ENCODE results near the gene SHLD2. TPM values are rescaled to one million over a fixed set of nuclear protein-coding genes. Genes with fewer than 3 reads are reported as not detected.
"Not testable (repeated sequence)": the region's sequence is repeated elsewhere in the genome, so short reads cannot be mapped to it uniquely, and the experiment has no call there.

Gene SHLD2
- total RNA-seq, 1 experiment from 2014 or later, result 45.2 TPM

DNA sequence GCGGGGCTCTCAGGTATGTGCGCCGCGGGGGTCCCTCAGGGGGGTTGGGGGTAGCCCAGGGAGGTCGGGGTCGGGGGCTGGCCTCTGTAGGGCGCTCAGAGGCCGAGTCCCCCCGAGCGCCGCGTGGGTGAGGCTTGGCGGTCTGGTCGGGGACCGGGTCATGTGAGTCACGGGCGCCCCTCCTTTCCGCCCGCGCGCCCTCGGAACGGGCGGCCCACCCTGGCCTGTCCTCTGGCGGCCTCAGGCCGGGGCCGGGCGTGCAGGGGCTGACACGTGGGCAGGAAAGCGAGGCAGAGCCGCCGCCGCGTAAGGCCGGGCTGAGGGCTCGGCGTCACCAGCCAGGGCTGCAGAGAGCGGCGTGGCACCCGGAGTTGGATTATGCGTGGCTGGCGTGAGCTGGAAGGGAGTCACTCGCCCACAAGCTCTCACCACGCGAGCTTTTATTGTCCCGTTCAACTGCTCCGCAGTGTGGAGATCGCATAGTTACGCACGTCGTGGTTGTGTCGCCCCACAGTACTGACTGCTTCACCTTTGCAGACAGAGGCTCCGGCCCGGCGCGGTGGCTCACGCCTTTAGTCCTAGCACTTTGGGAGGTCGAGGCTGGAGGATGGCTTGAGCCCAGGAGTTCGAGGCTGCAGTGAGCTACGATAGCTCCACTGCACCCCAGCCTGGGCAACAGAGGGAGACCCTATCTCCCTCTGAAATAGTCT lies 385 bp downstream of the SHLD2 start:
- H3K4me3 ChIP-seq (ENCODE audit: low read depth in 2 of 2, low read length in 2 of 2), result peak overlapping the region; percentile 68 to 69
- peaks cover 25% of the 10 kb centered on the region for H3K4me1 ChIP-seq (ENCODE audit: control insufficient read depth, insufficient read depth, low read length)
- no peaks in the 10 kb centered on the region for H3K27me3 ChIP-seq (ENCODE audit: control insufficient read depth, insufficient read depth, low read length)
- intact Hi-C loops (cut with micrococcal nuclease; ENCODE audit: unreplicated experiment), result no loop called here
- ATAC-seq (peak; percentile 79), DNase-seq (ENCODE audit: low read depth, low spot score) (no peak)
- no peaks in the 10 kb centered on the region for H3K36me3 ChIP-seq (ENCODE audit: control insufficient read depth, insufficient read depth, low read length)
- BruUV-seq (replicated peaks), result no TSS peak
- H3K9me3 ChIP-seq (ENCODE audit: control insufficient read depth, insufficient read depth, low read depth, low read length), result no peaks in the 10 kb centered on the region
- peak overlapping the region; percentile 90 for H3K27ac ChIP-seq (ENCODE audit: low read length)
- ChIA-PET CTCF (no interaction called here), POLR2A (no interaction called here)
- TF ChIP-seq SIN3A (IDR thresholded peaks at IDR 0.05; ENCODE audit: borderline replicate concordance, insufficient read depth, low read depth, low read length) (peak; percentile 86; the same call in 1 of the 2 replicates), TCF7L2 (IDR thresholded peaks at IDR 0.05; ENCODE audit: low read depth, low read length) (no peak), POLR2AphosphoS5 (IDR thresholded peaks at IDR 0.05; ENCODE audit: low read depth, low read length) (peak; percentile 53)
- TF ChIP-seq, protein P1, sequence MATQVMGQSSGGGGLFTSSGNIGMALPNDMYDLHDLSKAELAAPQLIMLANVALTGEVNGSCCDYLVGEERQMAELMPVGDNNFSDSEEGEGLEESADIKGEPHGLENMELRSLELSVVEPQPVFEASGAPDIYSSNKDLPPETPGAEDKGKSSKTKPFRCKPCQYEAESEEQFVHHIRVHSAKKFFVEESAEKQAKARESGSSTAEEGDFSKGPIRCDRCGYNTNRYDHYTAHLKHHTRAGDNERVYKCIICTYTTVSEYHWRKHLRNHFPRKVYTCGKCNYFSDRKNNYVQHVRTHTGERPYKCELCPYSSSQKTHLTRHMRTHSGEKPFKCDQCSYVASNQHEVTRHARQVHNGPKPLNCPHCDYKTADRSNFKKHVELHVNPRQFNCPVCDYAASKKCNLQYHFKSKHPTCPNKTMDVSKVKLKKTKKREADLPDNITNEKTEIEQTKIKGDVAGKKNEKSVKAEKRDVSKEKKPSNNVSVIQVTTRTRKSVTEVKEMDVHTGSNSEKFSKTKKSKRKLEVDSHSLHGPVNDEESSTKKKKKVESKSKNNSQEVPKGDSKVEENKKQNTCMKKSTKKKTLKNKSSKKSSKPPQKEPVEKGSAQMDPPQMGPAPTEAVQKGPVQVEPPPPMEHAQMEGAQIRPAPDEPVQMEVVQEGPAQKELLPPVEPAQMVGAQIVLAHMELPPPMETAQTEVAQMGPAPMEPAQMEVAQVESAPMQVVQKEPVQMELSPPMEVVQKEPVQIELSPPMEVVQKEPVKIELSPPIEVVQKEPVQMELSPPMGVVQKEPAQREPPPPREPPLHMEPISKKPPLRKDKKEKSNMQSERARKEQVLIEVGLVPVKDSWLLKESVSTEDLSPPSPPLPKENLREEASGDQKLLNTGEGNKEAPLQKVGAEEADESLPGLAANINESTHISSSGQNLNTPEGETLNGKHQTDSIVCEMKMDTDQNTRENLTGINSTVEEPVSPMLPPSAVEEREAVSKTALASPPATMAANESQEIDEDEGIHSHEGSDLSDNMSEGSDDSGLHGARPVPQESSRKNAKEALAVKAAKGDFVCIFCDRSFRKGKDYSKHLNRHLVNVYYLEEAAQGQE (IDR thresholded peaks at IDR 0.05; ENCODE audit: insufficient read depth in 1 of 2, low read depth in 2 of 2, low read length in 1 of 2), result no peak
- TF ChIP-seq, protein P2, sequence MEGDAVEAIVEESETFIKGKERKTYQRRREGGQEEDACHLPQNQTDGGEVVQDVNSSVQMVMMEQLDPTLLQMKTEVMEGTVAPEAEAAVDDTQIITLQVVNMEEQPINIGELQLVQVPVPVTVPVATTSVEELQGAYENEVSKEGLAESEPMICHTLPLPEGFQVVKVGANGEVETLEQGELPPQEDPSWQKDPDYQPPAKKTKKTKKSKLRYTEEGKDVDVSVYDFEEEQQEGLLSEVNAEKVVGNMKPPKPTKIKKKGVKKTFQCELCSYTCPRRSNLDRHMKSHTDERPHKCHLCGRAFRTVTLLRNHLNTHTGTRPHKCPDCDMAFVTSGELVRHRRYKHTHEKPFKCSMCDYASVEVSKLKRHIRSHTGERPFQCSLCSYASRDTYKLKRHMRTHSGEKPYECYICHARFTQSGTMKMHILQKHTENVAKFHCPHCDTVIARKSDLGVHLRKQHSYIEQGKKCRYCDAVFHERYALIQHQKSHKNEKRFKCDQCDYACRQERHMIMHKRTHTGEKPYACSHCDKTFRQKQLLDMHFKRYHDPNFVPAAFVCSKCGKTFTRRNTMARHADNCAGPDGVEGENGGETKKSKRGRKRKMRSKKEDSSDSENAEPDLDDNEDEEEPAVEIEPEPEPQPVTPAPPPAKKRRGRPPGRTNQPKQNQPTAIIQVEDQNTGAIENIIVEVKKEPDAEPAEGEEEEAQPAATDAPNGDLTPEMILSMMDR (IDR thresholded peaks at IDR 0.05), result no peak
- in situ Hi-C loops (cut with HindIII; ENCODE audit: low pct_unique_long_range_greater_than_20kb, low sequenced_read_pairs), result no loop called here

DNA sequence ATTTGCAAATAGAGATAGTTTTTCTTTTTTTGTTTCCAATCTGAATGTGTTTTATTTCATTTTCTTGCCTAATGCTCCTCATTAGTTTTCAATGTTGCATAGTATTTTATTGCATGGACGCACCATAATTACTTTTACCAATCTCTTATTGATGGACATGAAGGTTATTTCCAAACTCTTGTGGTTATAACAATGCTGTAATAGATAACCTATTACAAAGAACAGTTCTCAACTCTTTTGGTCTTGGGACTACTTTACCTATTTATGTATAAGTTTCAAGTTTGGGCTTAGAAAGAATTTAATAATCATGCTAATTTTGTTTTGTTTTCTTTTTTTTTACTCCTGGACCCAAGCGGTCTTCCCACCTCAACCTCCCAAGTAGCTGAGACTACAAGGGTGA lies 7.0 kb downstream of the SHLD2 start:
- Histone ChIP-seq H3K27me3 (ENCODE audit: control insufficient read depth, insufficient read depth, low read length) (no peaks in the 10 kb centered on the region), H3K27ac (ENCODE audit: low read length) (no peak overlapping the region), H3K9me3 (ENCODE audit: control insufficient read depth, insufficient read depth, low read depth, low read length) (no peaks in the 10 kb centered on the region), H3K4me3 (ENCODE audit: low read depth in 2 of 2, low read length in 2 of 2) (no peak overlapping the region), H3K36me3 (ENCODE audit: control insufficient read depth, insufficient read depth, low read length) (peaks cover 5% of the 10 kb centered on the region; the same call in 1 of the 2 replicates), H3K4me1 (ENCODE audit: control insufficient read depth, insufficient read depth, low read length) (no peaks in the 10 kb centered on the region)
- no peak for ATAC-seq
- no TSS peak for BruUV-seq (replicated peaks)
- intact Hi-C loops (cut with micrococcal nuclease; ENCODE audit: unreplicated experiment) (no loop called here), in situ Hi-C loops (cut with HindIII; ENCODE audit: low pct_unique_long_range_greater_than_20kb, low sequenced_read_pairs) (no loop called here)
- POLR2A ChIA-PET, result no interaction called here
- no peak for DNase-seq (ENCODE audit: low read depth, low spot score)
- TF ChIP-seq, protein P2 (IDR thresholded peaks at IDR 0.05), result no peak
- CTCF ChIA-PET, result no interaction called here

DNA sequence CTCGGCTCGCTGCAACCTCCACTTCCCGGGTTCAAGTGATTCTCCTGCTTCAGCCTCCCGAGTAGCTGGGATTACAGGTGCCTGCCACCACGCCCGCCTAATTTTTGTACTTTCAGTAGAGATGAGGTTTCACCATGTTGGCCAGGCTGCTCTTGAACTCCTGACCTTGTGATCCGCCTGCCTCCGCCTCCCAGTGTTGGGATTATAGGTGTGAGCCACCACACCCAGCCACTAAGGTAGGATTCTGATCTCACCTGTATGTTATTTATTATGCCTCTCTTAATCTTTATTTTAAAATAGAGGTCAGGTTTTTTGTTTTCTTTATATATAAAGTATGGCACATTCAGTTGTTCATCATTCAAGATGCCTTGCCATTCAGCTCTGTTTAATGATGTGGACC lies 9.7 kb downstream of the SHLD2 start:
- BruUV-seq (replicated peaks); POLR2A ChIA-PET: not testable (repeated sequence)

More for the DNA sequence above, 9.7 kb downstream of the SHLD2 start:
- ATAC-seq; H3K27me3 ChIP-seq (ENCODE audit: control insufficient read depth, insufficient read depth, low read length); H3K9me3 ChIP-seq (ENCODE audit: control insufficient read depth, insufficient read depth, low read depth, low read length); H3K36me3 ChIP-seq (ENCODE audit: control insufficient read depth, insufficient read depth, low read length); H3K4me1 ChIP-seq (ENCODE audit: control insufficient read depth, insufficient read depth, low read length); DNase-seq (ENCODE audit: low read depth, low spot score); H3K27ac ChIP-seq (ENCODE audit: low read length); CTCF ChIA-PET; H3K4me3 ChIP-seq (ENCODE audit: low read depth in 2 of 2, low read length in 2 of 2); in situ Hi-C loops (cut with HindIII; ENCODE audit: low pct_unique_long_range_greater_than_20kb, low sequenced_read_pairs); intact Hi-C loops (cut with micrococcal nuclease; ENCODE audit: unreplicated experiment): not testable (repeated sequence)
